GM18526 (cell line): Measurements from ENCODE around the gene LSMEM2.

Experiments
- POLR2A ChIP-seq: IDR thresholded peaks from 3 replicates; pipeline ENCODE4 v1.6.1; 2011; ENCODE audit not compliant: insufficient read length; ENCODE audit errors: extremely low read depth

LSMEM2 gene

DNA sequence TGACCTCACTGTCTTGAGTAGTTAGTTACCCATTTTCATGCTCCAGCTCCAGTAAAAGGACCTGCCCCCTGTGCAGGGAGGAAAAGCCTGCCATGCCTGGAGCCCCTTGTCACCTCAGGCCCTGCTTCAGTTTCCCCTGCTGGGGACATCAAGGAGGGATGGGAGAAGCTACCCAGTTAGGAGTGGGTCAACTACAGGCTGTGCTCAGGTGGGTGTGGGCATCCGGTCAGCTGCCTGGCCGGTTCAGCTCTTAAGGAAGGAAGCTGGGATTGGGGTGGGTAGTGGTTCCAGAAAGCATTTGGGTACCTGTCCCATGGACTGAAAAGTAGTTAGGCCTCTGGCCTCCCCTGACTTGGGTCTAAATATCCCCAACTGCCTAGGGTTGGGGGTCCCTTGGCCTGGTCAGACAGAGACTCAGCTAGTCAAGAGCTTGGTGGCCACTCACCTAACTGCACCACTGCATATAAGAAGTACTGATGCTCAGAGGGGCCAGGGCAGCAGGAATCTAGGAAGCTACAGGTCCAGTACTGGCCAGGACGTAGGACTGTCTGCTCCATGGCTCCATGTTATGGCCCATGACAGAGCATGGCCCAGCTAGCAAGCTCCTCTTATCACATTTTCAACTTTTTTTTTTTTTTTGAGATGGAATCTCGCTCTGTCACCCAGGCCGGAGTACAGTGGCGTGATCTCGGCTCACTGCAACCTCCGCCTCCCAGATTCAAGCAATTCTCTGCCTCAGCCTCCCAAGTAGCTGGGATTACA lies 549 bp downstream of the LSMEM2 start:
- TF ChIP-seq POLR2A, result no peak

DNA sequence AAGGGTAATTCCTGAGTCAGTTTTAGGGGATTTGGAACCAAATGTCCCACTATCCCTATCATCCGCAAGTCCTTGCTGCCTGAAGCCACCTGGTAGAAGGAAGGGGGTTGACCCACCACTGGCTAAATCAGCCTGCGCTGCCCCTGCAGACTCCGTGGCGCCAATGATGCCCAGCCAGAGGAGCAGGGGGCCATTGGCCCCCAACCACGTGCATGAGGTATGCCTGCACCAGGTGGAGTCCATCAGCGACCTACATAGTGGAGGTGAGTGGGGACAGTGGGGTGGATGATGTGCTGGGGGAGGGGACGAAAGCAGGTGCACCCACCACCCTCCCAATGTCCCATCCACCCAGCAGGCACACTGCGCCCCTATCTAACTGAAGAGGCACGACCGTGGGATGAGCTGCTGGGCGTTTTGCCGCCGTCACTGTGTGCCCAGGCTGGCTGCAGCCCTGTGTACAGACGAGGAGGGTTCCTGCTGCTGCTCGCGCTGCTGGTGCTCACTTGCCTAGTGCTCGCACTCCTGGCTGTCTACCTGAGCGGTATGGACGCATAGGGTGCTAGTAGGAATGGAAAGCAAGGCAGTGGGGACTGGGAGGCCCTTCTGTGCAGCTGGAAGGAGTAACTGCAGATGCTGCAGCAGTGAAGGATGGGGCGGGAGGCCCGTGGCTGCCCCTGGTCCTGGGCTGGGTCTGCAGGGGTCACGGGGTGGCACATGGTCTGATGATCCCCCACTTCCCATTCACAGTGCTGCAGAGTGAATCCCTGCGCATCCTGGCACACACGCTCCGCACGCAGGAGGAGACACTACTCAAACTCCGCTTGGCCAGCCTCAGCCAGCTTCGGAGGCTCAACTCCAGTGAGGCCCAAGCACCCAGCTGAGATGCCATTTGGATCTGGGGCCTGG lies 7.7 kb downstream of the LSMEM2 start:
- TF ChIP-seq POLR2A, result no peak

DNA sequence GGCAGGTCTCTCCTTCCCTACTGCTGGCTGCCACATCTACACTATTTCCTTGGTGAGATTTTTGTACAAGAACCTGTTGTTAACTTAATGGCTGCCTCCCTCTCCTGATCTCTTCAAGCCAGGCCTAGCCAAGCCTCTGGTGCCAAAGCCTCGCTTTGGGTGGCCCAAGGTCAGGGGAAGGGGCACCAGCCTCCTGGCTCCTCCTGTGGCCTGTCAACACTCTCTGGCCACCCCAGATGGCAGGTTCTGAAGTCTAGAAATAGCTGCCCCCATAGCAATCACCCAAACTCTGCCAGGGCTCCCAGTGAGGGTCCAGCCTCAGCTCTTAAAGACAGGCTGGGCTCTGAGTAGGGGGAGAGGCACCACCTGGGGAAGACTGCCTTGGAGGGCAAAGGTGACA lies 8.4 kb downstream of the LSMEM2 start:
- no peak for TF ChIP-seq POLR2A

DNA sequence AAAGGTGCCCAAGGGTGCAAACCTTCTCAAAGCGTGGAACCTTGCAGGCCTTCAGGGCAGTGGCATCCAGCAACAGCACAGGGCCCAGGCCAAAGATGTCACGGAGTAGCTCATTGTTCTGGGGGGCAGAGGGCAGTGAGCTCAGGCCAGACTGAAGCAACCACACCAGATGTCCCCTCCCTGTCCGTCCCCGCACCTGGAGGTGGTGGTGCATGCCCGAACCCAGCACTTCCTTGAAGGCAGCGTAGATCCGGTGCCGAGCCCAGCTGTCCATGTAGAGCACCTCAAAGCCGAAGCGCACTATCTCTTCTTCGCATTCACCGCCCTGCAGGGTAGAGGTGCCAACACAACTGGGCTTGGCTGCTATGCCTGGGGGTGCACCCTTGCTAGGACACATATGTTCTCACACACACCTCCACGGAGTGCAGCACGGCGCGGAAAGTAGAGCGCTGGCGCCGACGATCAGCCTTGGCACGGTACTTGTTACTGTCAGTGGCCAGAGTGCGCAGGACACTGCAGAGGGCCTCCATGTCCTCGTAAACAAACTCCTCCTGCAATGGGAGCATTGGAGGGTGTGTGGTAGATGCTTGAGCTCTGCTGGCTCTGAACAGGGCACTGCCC lies 9.6 kb downstream of the LSMEM2 start:
- no peak for TF ChIP-seq POLR2A

DNA sequence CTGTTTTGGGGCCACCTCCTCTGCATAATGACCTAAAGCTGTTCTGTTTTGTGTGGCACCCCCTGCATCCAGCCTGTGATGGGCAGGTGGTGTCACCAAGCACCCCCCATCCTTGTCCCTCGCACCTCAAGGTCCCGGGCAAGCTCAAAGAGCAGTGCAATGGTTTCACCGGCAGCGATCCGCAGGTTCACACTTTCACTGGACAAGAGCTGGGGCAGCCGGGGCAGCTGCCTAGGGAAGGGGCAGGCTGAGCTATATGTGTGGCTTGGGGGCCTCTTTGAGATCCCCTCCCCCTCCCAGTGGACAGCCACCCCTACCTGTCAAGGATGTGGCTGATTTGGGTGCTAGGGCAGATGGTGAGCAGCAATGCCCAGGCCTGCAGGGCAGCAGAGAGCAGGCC lies 10.2 kb downstream of the LSMEM2 start:
- TF ChIP-seq POLR2A, result no peak

DNA sequence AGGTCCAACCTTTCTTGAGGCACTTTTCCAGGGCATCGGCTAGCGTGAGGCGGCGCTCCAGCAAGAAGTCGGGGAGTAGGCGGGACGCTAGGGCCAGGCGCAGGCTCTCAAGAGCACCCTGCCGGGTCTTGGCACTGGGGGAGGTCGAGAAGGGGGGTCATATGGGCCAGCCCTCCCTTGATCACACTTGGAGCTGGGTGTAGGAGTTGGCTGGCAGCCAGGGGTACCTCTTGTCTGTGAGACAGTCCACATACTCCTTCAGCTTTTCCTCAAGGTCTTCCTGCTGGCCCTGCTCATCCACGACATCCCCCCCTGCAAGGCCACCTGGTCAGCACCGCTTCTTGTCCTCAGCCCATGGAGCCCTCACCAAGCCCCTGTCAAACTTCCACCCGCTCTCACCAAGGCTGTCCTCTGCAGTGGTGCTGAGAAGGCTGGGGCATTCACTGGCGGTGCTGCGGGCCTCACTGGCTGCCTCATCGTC lies 11.3 kb downstream of the LSMEM2 start:
- TF ChIP-seq POLR2A, result no peak

DNA sequence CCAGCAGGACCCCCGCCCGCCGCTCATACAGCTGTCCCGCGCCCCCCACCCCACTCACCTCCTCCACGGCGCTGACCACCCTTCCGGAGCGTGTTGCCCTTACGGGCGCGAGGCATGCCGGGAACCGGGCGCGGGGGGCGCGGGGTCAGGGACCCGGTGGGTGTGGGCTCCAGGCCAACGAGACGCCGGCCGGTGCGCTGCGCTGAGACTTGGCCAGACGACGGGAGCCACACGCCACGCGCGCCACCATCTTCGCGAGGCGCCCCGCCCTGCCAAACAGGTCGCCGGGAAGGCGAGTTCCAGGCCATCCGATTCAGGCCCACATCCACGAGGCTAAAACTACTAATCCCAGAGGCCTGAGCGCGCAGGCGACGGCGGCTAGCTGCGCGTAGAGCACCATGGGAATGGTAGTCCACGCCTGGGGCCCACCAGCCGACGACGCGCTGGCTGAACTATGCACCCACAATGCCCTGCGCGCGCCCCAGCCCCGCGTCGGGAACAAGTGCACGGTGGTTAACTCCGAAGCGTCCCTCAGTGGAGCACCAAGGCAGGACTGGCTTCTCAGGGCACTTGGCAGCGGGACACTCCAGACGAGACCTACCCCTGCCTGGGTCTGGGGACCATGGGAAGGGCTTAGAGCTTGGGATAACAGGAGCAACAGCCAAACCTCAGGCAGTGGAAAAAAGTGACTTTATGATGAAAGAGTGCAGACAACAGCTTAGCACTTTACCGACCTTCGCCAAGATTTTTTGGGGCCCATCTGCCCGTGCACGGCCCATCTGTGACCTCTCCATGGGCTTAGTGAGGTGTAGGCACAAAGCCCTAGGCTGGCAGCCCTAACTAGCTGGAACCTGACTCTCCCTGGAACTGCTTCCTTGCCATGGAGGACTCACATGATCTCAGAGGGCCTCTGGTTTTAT lies 13.5 kb downstream of the LSMEM2 start, which contains the start of gene IFRD2:
TSS of gene IFRD2 (minus strand) at position 271 of the 920 bp plus-strand sequence. CDS start at position 116, 155 bp downstream.
- TF ChIP-seq POLR2A, result peak; percentile 79

DNA sequence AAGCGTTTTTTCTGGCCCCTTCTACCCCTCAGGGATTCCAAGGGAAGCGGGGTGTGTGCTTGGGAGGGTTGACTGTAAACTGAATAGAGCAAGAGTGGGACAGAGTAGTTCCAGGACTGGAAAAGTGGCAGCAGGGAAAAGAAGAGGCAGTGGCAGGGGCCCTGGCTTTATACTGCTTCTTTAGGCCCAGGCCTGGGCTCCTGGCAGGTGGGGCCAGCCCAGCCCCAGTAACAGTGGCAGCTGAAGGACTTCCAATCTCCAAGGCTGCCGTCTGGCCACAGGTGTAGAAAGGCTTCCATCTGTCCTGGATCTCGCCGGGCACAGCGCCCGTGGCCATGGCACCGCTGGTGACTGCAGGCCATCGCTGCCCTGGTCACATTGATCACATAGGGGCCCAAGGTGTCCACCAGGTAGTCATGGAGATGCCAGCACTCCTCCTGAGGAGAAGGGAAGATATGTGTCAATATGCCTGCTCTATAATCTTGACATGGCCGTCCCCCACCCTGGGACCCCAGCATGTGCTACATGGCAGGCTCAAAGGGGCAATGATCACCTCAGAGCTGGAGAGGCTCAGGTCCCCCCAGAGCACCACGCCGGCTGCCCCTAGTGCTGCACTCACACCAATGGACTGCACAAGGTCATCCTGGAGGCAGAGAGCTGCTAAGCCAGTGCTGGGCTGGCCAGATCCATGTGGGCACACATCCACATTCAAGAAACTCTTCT lies 14.4 kb downstream of the LSMEM2 start:
- TF ChIP-seq POLR2A, result no peak

DNA sequence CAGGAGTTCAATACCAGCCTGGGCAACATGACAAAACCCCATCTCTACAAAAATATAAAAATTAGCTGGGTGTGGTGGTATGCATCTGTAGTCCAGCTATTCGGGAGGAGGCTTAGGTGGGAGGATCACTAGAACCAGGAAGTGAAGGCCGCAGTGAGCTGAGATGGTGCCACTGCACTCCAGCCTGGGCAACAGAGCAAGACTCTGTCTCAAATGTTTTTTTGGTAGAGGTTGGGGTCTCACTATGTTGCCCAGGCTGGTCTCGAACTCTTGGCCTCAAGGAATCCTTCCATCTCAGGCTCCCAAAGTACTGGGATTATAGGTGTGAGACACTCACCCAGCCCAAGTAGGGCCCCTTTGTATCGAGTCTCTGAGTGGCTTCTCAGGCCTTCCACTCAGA lies 15.2 kb downstream of the LSMEM2 start:
- TF ChIP-seq POLR2A, result no peak

DNA sequence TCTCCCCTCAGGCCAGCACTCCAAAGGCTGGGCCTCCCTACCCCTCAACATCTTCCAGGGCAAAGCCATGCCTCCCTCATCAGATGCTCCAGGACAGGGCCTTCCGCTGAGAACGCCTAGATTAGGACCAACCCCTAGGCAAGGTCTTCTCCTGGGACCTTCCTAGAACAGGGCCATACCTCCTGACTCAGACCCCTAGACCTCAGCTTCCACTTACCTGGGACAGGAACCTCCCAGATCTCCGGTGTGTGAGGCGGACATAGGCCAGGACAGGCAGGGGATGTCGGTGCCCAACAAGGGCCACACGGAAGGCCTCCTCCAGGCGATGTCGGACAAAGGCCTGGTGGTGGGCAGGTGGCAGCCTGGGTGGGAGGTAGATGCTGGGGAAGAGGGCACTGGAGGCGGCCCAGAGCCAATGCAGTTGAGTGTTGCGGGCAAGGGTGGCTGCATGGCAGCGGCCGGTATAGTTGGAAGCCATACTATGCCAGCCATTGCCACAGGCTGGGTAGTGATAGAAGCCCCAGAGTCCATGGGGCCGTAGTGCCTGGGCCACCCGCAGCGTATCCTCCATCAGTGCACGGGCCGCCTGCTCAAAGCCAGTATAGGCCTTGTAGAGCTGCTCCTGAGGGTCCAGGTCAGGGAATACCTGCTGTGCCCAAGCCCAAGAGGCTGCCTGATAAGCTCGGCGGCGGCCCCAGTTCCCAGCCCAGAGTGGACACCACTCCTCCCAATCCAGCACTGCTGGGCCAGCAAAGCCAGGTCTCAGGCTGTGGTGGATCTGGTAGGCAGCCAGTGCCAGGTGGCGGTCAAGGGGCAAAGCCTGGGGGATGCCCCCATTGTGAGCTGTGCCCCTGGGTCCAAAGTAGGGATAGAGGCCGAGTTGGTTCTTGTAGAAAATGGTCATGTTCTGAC lies 15.9 kb downstream of the LSMEM2 start:
- TF ChIP-seq POLR2A, result no peak

DNA sequence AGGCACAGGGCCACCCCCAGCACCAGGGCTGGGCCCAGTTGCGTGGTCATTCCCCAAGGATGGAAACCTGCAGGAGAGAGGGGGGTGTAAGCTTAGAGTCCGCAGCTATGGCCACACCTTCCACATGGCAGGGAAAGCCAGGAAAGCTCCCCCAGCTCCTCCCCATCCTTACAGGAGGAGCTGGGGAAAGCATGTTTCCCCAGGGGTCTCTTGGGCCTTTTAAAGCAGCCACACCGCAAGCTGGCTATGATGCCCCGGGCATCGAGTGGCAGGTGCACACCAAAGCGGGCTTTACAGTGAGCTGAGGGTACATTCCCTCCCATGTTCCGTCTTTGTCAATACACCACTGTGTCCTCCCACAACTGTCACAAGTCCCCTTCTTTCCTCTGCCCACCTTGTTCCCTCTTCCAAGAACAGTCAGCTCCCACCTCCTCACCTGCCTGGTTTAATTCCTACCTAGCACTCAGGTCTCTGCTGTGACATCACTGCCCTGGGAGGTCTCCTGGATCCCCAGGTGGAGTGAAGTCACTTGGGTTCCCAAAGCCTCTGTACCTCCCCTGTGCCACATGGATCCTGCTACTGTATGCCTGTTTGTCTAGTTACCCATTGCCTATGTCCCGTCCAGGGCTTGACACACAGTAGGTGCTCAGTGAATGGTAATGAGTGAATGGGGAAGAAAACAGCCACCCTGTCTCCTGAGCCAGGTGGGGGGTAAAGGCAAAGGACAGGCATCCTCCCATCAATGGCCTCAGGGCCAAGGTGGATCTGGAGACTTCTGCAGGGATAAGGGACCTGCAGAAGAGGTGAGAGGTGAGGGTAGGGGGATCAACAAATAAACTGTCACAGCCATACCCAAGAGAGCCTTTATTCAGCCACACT lies 16.9 kb downstream of the LSMEM2 start:
- TF ChIP-seq POLR2A, result no peak

DNA sequence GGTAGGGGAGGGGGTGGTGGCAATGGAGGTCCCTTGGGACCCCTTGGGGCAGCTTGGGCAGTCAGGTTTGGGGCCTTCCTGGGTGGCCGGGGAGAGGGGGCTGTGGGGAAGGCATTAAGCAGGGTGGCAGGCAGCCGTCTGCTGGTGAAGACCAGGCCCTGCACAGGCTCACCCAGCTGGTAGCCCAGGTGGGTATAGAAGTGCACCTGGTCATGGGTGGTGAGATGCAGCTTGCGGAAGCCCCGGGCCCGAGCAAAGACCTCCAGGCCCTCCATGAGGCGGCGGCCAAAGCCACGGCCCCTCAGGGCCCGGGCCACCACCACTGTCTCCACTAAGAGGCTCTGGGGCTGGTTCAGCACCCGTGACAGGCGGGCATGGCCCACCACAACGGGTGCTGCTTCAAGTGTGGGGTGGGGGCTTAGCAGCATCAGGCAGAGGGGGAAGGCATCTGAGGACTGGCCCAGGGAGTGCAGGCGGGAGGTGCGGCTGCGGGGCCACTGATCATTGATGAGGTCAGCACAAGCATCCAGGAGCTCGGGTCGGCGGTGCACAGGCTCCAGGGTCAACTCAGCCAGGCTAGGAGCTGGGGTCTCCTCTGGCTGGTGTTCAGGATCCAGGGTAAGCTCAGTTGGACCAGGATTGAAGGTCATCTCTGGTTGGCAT lies 18.0 kb downstream of the LSMEM2 start:
- no peak for TF ChIP-seq POLR2A

DNA sequence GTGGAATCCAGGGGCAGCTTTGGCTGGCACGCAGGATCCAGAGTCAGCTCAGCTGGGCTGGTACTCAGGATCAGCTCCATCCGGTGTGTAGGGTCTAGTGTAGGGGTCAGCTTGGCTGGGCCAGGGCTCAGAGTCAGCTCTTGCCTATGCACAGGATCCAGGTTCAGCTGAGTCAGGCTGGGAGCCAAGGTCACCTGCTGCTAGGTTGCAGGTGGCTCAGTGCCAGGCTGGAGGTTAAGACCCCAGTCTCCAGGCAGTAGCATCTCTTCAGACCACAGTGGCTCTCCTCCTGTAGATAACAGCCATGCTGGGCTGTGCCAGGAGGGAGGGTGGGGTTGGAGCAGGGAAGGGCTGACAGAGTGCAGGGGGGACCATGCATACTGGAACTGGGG lies 18.5 kb downstream of the LSMEM2 start:
- no peak for TF ChIP-seq POLR2A
